Neural crest cell (in vitro differentiated cells): Measurements from ENCODE around the gene IL21R. TPM values are rescaled to one million over a fixed set of nuclear protein-coding genes. Genes with fewer than 3 reads are reported as not detected.

Source experiments
- DNase-seq: peaks from one replicate; pipeline ENCODE4 v3.0.0; 2021; ENCODE audit warnings: low read depth, mixed read lengths, low spot score
- H3K27ac Mint-ChIP-seq: one replicate; pipeline ENCODE4 v1.8.0; 2021; ENCODE audit warnings: mild to moderate bottlenecking, mixed read lengths; ENCODE audit not compliant: unreplicated experiment
- H3K27me3 Mint-ChIP-seq: 2 replicates; pipeline ENCODE4 v1.8.0; 2021; ENCODE audit warnings: low read depth, mild to moderate bottlenecking, mixed read lengths
- H3K36me3 Mint-ChIP-seq: 2 replicates; pipeline ENCODE4 v1.8.0; 2021; ENCODE audit warnings: low read depth, mild to moderate bottlenecking, mixed read lengths
- H3K4me1 Mint-ChIP-seq: 2 replicates; pipeline ENCODE4 v1.8.0; 2021; ENCODE audit warnings: mixed read lengths
- H3K4me3 Mint-ChIP-seq: one replicate; pipeline ENCODE4 v1.8.0; 2021; ENCODE audit warnings: mild to moderate bottlenecking, mixed read lengths
- H3K9me3 Mint-ChIP-seq: 2 replicates; pipeline ENCODE4 v1.8.0; 2021; ENCODE audit warnings: mixed read lengths
- CTCF ChIP-seq: fragments of 200-600 bp; sonication (generic); conservative IDR thresholded peaks from 2 replicates; pipeline ENCODE4 v1.5.0; 2021; ENCODE audit warnings: antibody characterized with exemption, mild to moderate bottlenecking
- total RNA-seq: library from RNA; stranded (reverse); gene quantifications from 2 replicates; pipeline ENCODE4 v1.2.1, GENCODE V29; 2021

Gene IL21R
- total RNA-seq, 1 donor from 2014 or later, result 0.79 TPM

GRCh38 chr16:27383556-27384243 lies 18.3 kb upstream of the IL21R start:
- Mint-ChIP-seq H3K9me3 (peaks cover 7% of the 10 kb centered on the region), H3K27ac (no peak overlapping the region), H3K4me3 (no peak overlapping the region), H3K27me3 (peaks cover 4% of the 10 kb centered on the region), H3K36me3 (peaks cover 2% of the 10 kb centered on the region), H3K4me1 (no peaks in the 10 kb centered on the region)
- no peak for TF ChIP-seq CTCF
- no peak for DNase-seq

DNA sequence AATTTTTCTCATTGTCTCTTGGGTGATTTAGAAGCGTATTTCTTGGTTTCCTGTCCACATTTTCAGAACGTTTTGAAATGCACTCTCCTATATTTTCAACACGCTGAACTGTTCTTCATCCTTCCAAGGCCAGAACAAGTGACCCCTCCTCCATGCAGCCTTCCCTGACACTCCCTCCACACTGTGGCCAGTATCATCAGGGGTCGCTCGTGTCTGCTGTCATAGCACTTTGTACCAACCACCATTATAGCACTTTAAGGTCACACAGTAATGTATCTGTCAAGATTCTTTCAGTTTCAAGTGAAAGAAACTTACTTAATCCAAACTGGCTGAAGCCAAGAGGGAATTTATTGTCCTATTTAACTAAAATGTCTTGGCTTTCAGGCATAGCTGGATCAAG lies 17.5 kb upstream of the IL21R start:
- H3K36me3 Mint-ChIP-seq, result peaks cover 2% of the 10 kb centered on the region
- H3K27ac Mint-ChIP-seq, result no peak overlapping the region
- TF ChIP-seq CTCF, result no peak
- H3K9me3 Mint-ChIP-seq, result peaks cover 9% of the 10 kb centered on the region
- H3K4me1 Mint-ChIP-seq, result no peaks in the 10 kb centered on the region
- no peak for DNase-seq
- H3K27me3 Mint-ChIP-seq, result peaks cover 6% of the 10 kb centered on the region
- H3K4me3 Mint-ChIP-seq, result no peak overlapping the region

DNA sequence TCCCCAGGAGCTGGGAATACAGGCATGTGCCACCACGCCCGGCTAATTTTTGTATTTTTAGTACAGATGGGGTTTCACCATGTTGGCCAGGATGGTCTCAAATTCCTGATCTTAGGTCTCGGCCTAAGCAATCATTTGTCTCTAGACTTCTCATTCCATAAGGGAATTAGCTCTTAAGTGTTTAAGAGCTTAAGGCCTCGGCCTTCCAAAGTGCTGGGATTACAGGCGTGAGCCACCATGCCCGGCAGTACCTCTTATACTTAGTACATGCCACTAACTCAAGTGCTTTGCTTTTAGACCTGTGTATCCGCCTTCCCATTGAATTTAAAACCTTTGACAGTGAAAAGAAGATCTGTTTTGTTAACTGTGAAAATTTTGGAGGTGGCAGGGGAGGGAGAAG lies 16.6 kb upstream of the IL21R start:
- Mint-ChIP-seq H3K27ac (no peak overlapping the region), H3K9me3 (peaks cover 8% of the 10 kb centered on the region), H3K27me3 (peaks cover 8% of the 10 kb centered on the region), H3K36me3 (peaks cover 2% of the 10 kb centered on the region), H3K4me1 (no peaks in the 10 kb centered on the region), H3K4me3 (no peak overlapping the region)
- DNase-seq, result no peak
- no peak for TF ChIP-seq CTCF

DNA sequence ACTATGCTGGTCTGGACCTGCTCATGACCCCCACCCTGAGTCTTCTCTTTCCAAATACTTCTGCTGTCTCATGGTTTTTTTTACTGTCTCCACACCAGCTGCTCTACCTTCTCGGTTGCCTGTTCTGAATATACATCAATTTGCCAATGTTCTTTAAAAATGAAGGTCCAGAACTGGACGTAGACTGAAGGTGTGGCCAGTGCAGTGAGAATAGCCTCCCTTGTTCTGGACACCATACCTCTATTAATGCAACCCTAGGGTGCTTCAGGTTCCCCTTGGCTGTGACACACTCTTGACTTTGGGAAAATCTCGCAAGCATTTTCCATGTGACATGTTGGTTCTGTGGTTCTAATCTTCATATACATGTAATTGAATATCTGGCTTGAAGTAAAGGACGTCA lies 15.3 kb upstream of the IL21R start:
- no peak for TF ChIP-seq CTCF
- H3K9me3 Mint-ChIP-seq, result peaks cover 8% of the 10 kb centered on the region
- DNase-seq, result no peak
- H3K4me3 Mint-ChIP-seq, result no peak overlapping the region
- H3K27ac Mint-ChIP-seq, result no peak overlapping the region
- H3K27me3 Mint-ChIP-seq, result peaks cover 14% of the 10 kb centered on the region
- no peaks in the 10 kb centered on the region for H3K4me1 Mint-ChIP-seq
- H3K36me3 Mint-ChIP-seq, result peaks cover 2% of the 10 kb centered on the region

GRCh38 chr16:27387724-27388123 lies 14.2 kb upstream of the IL21R start:
- Mint-ChIP-seq H3K27me3 (peaks cover 12% of the 10 kb centered on the region), H3K36me3 (peaks cover 2% of the 10 kb centered on the region), H3K9me3 (peaks cover 8% of the 10 kb centered on the region), H3K4me1 (no peaks in the 10 kb centered on the region), H3K27ac (no peak overlapping the region), H3K4me3 (no peak overlapping the region)
- no peak for DNase-seq
- TF ChIP-seq CTCF, result no peak
